ENCODE measurements around the gene EXD2. TPM values are rescaled to one million over a fixed set of nuclear protein-coding genes. Genes with fewer than 3 reads are reported as not detected.

The EXD2 gene
- total and polyA plus RNA-seq, 10 of the 15 experiments (the other 5 are each of a cell fraction or from before 2014, with no cell fraction given) = 1.0 to 12.4 (median 4.6) TPM

GRCh38 chr14:69260861-69261564, 69.7 kb downstream of the EXD2 start:
- BruUV-seq (replicated peaks) = no TSS peak
- TF ChIP-seq RAD21 (IDR thresholded peaks at IDR 0.05; ENCODE audit: insufficient read depth, low read depth, low read length) (peak; percentile 54; the same call in 1 of the 2 replicates), CHD1 (IDR thresholded peaks at IDR 0.05; ENCODE audit: low read depth, low read length) (no peak), EGR1 (IDR thresholded peaks at IDR 0.05; ENCODE audit: borderline replicate concordance in 1 of 2, low read depth in 2 of 2, low read length in 2 of 2) (peak in 1 of 2 experiments; percentile 77; a peak in 2 of 3 replicates), NR2C1 (IDR thresholded peaks at IDR 0.05) (no peak), EED (IDR thresholded peaks at IDR 0.05; ENCODE audit: low read depth) (no peak), CTCF (IDR thresholded peaks at IDR 0.05 in 2 of 3, conservative IDR thresholded peaks at IDR 0.05 in 1 of 3; ENCODE audit: control insufficient read depth in 2 of 3, extremely low read depth in 1 of 3, insufficient read depth in 1 of 3, low read depth in 3 of 3, low read length in 3 of 3) (peak; percentile 38 to 67 (median 60)), TCF12 (IDR thresholded peaks at IDR 0.05; ENCODE audit: low read depth, low read length) (0 out of 2 replicates have a peak, but pooled peaks have one; percentile 9), CBX5 (IDR thresholded peaks at IDR 0.05; ENCODE audit: low read depth) (no peak), SMC3 (IDR thresholded peaks at IDR 0.05; ENCODE audit: borderline replicate concordance, low read length) (peak; percentile 54), BRCA1 (IDR thresholded peaks at IDR 0.05; ENCODE audit: low read depth, low read length) (no peak), NBN (IDR thresholded peaks at IDR 0.05) (no peak)
- H3K9me3 ChIP-seq (replicated peaks; ENCODE audit: control insufficient read depth, insufficient read depth, low read length) = no peaks in the 10 kb centered on the region
- ChIA-PET POLR2A (no interaction called here), SMC1A (ENCODE audit: uncharacterized antibody, unreplicated experiment) (interaction anchor here (1.0 to 1.5 kb wide), 2 partner anchors 49 to 203 kb away, joined by 3 to 4 read pairs; no protein-coding TSS in a partner anchor), RAD21 (ENCODE audit: unreplicated experiment) (interaction anchor here (0.6 to 3.6 kb wide), 7 partner anchors 9 to 229 kb away, joined by 3 to 34 read pairs (median 4); no protein-coding TSS in a partner anchor), CTCF (interaction anchor here (0.6 to 4.2 kb wide), 12 partner anchors 10 to 314 kb away, joined by 3 to 33 read pairs (median 4); partner anchors contain the start of gene CCDC177)
- in situ Hi-C loops (cut with MboI) = no loop called here
- intact Hi-C loops (cut with micrococcal nuclease; ENCODE audit: unreplicated experiment) = loop anchor here (2.0 kb wide), 1 partner anchor 200 kb away; no protein-coding TSS in a partner anchor
- WGBS (ENCODE audit: insufficient coverage, insufficient replicate concordance, low lambda C conversion rate, missing lambda C conversion rate) = 2% methylated on average over 39 of the region's 64 CpGs
- H3K36me3 ChIP-seq (ENCODE audit: control insufficient read depth in 2 of 2, insufficient read depth in 2 of 2, low read length in 1 of 2) = no peaks in the 10 kb centered on the region
- DNase-seq (ENCODE audit: low read depth, low spot score) (no peak), ATAC-seq (peak; percentile 91), FAIRE-seq (no peak)
- H3K9ac ChIP-seq (ENCODE audit: control insufficient read depth, insufficient read depth, low read length) = no peak overlapping the region
- H3K79me2 ChIP-seq (ENCODE audit: control insufficient read depth, insufficient read depth, low read length) = no peaks in the 10 kb centered on the region
- peaks cover 4% of the 10 kb centered on the region for H3K4me1 ChIP-seq (ENCODE audit: control insufficient read depth, insufficient read depth, low read length)
- no peak overlapping the region; the same call in 1 of the 2 replicates for H3K4me3 ChIP-seq
- H2AFZ ChIP-seq (ENCODE audit: control insufficient read depth, low read depth, low read length) = peak overlapping the region; percentile 37
- H3K4me2 ChIP-seq (ENCODE audit: control insufficient read depth, insufficient read depth) = peak overlapping the region; percentile 59
- no peaks in the 10 kb centered on the region for H4K20me1 ChIP-seq (ENCODE audit: control insufficient read depth, insufficient read depth)
- no peak overlapping the region for H3K27ac ChIP-seq (ENCODE audit: control insufficient read depth, insufficient read depth)
- H3K27me3 ChIP-seq (replicated peaks in 1 of 2; ENCODE audit: control insufficient read depth in 2 of 2, insufficient read depth in 2 of 2, low read length in 1 of 2) = peaks cover 22 to 25% of the 10 kb centered on the region in 2 experiments
